Measurements from ENCODE around the gene EMC10.

EMC10 gene

GRCh38 chr19:50486823-50487515 is 10.7 kb downstream of the EMC10 start:
- intact Hi-C loops (cut with DNase I; ENCODE audit: low total_unique reads): no loop called here
- TF ChIP-seq CTCF (IDR thresholded peaks at IDR 0.05): peak in 1 of 2 experiments; percentile 13
- no peak for DNase-seq

DNA sequence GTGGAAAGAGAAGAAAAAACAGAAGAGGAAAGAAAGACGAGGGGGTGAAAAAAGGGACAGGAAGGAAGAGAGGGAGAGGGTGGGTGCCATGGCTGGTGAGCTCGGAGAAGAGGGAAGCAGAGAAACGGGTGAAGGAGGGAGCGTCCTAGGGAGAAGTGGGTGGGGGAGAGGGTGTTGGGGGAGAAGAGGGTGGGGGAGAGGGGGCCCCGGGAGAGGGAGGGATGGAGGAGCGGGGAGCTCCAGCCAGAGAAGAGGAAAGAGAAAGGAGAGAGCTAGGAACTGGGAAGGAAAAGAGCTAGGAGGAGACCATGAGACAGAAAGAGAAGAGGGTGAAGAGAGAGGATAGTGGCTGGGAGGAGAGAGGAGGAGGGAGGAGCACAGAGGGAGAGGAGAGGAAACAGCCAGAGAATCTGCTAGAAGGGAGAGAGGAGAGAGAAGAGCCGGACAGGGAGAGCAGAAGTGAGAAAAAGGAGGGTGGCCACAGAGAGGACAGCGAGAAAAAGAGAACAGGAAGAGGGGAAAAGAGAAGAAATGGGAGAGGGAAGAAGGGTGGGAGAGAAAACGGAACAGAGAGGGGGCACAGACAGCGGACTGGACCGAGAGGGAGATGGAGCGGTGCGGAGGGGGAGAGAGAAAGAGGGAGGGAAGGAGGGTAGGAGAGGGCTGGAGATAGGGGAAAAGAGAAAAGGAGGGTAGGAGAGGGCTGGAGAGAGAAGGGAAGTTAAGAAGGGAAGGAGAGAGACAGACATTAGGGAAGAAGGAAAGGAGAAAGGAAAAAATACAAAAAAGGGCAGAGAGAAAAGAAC is 12.3 kb downstream of the EMC10 start:
- Histone ChIP-seq H3K27ac (no peak overlapping the region), H3K4me3 (no peak overlapping the region), H3K4me1 (no peaks in the 10 kb centered on the region), H3K9me3 (no peaks in the 10 kb centered on the region), H3K36me3 (peaks cover 4 to 23% (median 8%) of the 10 kb centered on the region in 3 donors), H3K27me3 (peaks cover 0 to 38% of the 10 kb centered on the region in 2 donors)
- DNase-seq: no peak
- intact Hi-C loops (cut with DNase I; ENCODE audit: low total_unique reads): no loop called here
- no peak for TF ChIP-seq CTCF (IDR thresholded peaks at IDR 0.05)

More at GRCh38 chr19:50486823-50487515, 10.7 kb downstream of the EMC10 start:
- H3K27ac ChIP-seq: no peak overlapping the region
- H3K36me3 ChIP-seq: peaks cover 6 to 39% (median 25%) of the 10 kb centered on the region in 3 donors
- no peak overlapping the region for H3K4me3 ChIP-seq
- no peaks in the 10 kb centered on the region for H3K9me3 ChIP-seq
- no peaks in the 10 kb centered on the region for H3K4me1 ChIP-seq
- H3K27me3 ChIP-seq: peaks cover 0 to 38% of the 10 kb centered on the region in 2 donors

DNA sequence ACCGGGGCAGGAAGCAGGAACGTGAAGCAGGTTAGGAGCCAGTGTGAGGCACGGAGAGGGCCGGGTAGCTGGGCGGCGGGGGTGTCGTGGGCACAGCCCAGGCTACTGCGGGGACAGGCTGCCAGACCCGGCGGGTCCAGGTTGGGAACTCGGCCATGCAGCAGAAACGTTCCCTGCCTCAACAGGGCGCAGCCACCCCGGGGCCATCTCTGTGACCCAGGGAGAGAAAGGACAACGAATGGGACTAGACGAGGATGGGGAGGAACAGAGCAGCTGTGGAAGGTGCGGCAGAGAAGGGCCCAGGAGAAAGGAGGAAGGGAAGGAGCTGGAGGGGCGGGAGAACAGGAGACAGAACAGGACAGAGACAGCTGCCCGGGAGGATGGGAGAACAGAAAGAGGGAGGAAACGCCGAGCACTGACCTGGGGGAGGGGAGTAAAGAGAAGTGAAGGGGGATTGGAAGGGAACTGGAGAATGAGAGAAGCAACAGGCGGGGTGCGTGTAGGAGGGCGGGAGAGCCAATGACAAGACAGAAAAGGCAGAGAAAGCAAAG is 13.2 kb downstream of the EMC10 start:
- no peak overlapping the region for H3K27ac ChIP-seq
- H3K4me1 ChIP-seq: no peaks in the 10 kb centered on the region
- no peaks in the 10 kb centered on the region for H3K9me3 ChIP-seq
- H3K27me3 ChIP-seq: peaks cover 0 to 38% of the 10 kb centered on the region in 2 donors
- no peak for DNase-seq
- H3K36me3 ChIP-seq: peaks cover 4 to 13% (median 7%) of the 10 kb centered on the region in 3 donors
- H3K4me3 ChIP-seq: no peak overlapping the region
- no peak for TF ChIP-seq CTCF (IDR thresholded peaks at IDR 0.05)
- intact Hi-C loops (cut with DNase I; ENCODE audit: low total_unique reads): no loop called here

GRCh38 chr19:50490411-50490811 is 14.1 kb downstream of the EMC10 start:
- DNase-seq: no peak
- Histone ChIP-seq H3K27ac (no peak overlapping the region), H3K4me3 (no peak overlapping the region), H3K27me3 (peaks cover 0 to 38% of the 10 kb centered on the region in 2 donors), H3K4me1 (no peaks in the 10 kb centered on the region), H3K9me3 (no peaks in the 10 kb centered on the region), H3K36me3 (peaks cover 0 to 5% (median 0%) of the 10 kb centered on the region in 3 donors)
- no peak for TF ChIP-seq CTCF (IDR thresholded peaks at IDR 0.05)
- intact Hi-C loops (cut with DNase I; ENCODE audit: low total_unique reads): no loop called here

GRCh38 chr19:50490991-50491472 is 14.7 kb downstream of the EMC10 start:
- no peak for TF ChIP-seq CTCF (IDR thresholded peaks at IDR 0.05)
- Histone ChIP-seq H3K27ac (no peak overlapping the region), H3K9me3 (no peaks in the 10 kb centered on the region), H3K4me1 (no peaks in the 10 kb centered on the region), H3K27me3 (peaks cover 0 to 34% of the 10 kb centered on the region in 2 donors), H3K4me3 (no peak overlapping the region), H3K36me3 (peaks cover 0 to 5% (median 0%) of the 10 kb centered on the region in 3 donors)
- intact Hi-C loops (cut with DNase I; ENCODE audit: low total_unique reads): no loop called here
- no peak for DNase-seq

Data from tibial artery (tissue), 4 donors.